Endometrial microvascular endothelial cells (primary cell): Measurements from ENCODE around the gene PCED1A. TPM values are rescaled to one million over a fixed set of nuclear protein-coding genes. Genes with fewer than 3 reads are reported as not detected.

Experiments used
- in situ Hi-C: cut with HindIII; loops from 2 replicates; pipeline ENCODE4 v1.10.0; 2017; ENCODE audit warnings: low sequenced_read_pairs, low pct_unique_long_range_greater_than_20kb; ENCODE audit errors: inconsistent ontology term
- total RNA-seq: library from RNA; depleted of rRNA; stranded (reverse); fragments of >200 nt; gene quantifications from one replicate; pipeline ENCODE4 v1.2.3, GENCODE V29; 2015; ENCODE audit errors: inconsistent ontology term

PCED1A gene
- total RNA-seq, 1 donor from 2014 or later = 13.0 TPM

DNA sequence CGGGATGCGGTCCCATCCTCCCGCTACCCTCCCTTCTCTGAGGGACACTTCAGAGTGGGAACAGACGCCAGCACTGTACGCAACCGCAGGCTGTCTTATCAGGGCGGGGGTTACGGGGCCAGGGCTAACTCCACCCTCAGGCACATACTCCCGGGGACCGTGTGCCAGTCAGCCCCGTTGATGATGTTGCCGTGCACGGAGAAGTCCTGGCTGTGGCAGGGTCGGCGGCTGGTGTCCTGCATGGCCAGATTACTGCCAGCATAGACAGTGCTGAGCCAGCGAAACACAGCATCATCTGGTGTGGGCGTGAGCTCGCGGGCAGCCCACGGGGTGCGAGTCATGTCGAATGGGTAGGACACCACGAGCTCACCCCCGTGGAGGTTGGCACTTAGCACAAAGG lies 45.0 kb downstream of the PCED1A start:
- in situ Hi-C loops = no loop called here

GRCh38 chr20:2794866-2795447 lies 45.5 kb downstream of the PCED1A start:
- in situ Hi-C loops = no loop called here

DNA sequence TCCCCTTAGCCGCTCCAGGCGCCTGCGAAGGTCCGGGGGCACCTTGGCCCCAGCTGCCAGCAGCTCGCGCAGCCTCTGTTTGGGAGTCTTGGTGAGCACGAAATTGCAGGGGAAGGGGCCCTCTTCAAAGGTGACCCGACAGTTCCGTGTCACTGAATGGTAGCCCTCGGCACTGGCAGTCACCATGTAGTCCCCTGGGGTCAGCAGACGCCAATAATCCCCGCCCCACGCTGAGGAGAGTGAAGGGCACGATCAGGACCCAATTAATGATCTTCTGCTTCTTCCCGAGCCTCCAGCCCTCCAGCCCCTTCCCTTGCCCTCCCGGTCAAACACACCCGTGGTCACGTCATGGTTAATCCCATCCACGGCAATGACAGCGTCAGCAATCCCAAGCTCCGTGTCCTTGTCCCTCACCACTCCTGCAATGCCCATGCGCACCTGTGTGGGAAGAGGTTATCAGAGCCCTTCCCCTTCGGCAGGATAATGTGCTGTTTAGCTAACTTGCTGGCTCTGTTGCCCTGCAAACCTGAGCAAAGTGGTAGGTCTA lies 46.2 kb downstream of the PCED1A start:
- in situ Hi-C loops = no loop called here

- in situ Hi-C loops = no loop called here
Observed at GRCh38 chr20:2793471-2793870, 47.0 kb downstream of the PCED1A start.

Other genes with a start within 250 kb of the PCED1A start
- gene NOP56, start 188.0 kb downstream of the PCED1A start, total RNA-seq = 190 TPM
- gene IDH3B, start 176.4 kb downstream of the PCED1A start, total RNA-seq = 108 TPM
- gene EBF4, start 147.9 kb downstream of the PCED1A start, total RNA-seq = 0.37 TPM
- gene CPXM1, start 40.0 kb downstream of the PCED1A start, total RNA-seq = 0.93 TPM
- not detected for gene C20orf141, start 25.7 kb downstream of the PCED1A start, total RNA-seq
- not detected for gene TMEM239, start 24.3 kb downstream of the PCED1A start, total RNA-seq
- gene VPS16, start 90 bp upstream of the PCED1A start, total RNA-seq = 46.1 TPM
- 53.5 TPM for gene PTPRA, start 32.8 kb upstream of the PCED1A start, total RNA-seq
- gene GNRH2, start 203.0 kb upstream of the PCED1A start, total RNA-seq = not detected
- 46.9 TPM for gene MRPS26, start 205.4 kb upstream of the PCED1A start, total RNA-seq
- gene OXT, start 231.0 kb upstream of the PCED1A start, total RNA-seq = not detected
- not detected for gene AVP, start 244.1 kb upstream of the PCED1A start, total RNA-seq